HG03045 (cell line): ENCODE measurements around the gene PLOD1.
"Not testable (repeated sequence)": the region's sequence is repeated elsewhere in the genome, so short reads cannot be mapped to it uniquely, and the experiment has no call there.

Experiments used
- ATAC-seq: cut with Tn5 transposase; IDR thresholded peaks from one replicate; pipeline ENCODE4 v1.9.1; 2021; ENCODE audit warnings: mild to moderate bottlenecking, moderate library complexity; ENCODE audit not compliant: unreplicated experiment

Gene PLOD1

GRCh38 chr1:11912000-11912399 lies 22.5 kb upstream of the PLOD1 start:
- no peak for ATAC-seq

GRCh38 chr1:11912482-11913216 lies 21.9 kb upstream of the PLOD1 start:
- not testable (repeated sequence) for ATAC-seq

- no peak for ATAC-seq
These were observed 21.2 kb upstream of the PLOD1 start for GRCh38 chr1:11913291-11913690.

GRCh38 chr1:11914024-11914423 lies 20.5 kb upstream of the PLOD1 start:
- ATAC-seq, result no peak

- no peak for ATAC-seq
These were observed 15.6 kb upstream of the PLOD1 start for GRCh38 chr1:11918799-11919519.

DNA sequence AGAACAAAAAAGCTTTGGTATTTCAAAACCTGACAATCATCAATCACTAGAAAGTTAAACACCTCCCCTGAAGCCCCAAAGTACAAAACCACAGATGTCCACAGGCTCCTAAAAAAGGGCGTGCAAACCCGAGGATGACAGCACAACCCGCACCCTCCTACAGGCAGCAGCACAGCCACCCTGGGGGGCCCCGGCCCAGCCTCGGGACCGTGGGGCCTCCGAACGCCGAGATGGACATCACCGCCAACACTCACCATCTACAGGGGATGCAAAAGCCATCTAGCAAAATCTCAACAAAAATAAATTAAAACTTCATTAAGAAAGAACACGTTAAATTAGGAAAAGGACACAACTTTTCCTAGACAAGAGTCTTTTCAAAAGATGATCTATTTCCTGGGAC lies 14.9 kb upstream of the PLOD1 start:
- ATAC-seq, result no peak

DNA sequence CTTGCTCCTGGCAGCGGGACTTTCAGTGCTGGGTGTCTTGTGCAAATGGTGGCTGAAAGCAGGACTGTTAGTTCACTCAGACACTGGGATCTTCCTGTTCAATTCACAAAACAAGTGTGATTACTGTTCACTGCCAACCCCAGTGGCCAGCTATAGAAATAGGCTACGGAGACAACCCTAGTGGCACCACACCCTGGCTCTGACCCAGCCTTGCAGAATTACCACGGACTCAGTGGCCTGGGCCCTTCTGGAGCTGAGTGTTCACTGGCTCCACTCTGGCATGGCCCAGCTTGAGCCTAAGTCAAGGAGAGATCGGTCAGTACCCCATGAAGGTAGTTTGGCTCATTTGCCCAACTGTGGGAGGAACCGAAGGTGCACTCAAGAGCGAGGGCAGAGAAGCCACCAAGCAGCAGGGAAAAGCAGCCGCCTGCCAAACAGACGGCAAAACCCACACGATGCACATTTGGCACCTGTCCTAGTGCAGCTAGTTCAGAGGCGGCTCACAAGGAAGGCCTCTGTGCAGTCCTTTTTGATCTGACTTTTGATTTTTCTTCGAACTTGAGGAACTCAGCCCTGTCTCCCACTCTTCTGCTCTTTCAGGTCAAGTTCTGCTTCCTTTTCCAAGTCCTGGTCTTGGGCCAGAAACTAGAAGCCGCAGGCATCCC lies 14.1 kb upstream of the PLOD1 start:
- ATAC-seq, result no peak

DNA sequence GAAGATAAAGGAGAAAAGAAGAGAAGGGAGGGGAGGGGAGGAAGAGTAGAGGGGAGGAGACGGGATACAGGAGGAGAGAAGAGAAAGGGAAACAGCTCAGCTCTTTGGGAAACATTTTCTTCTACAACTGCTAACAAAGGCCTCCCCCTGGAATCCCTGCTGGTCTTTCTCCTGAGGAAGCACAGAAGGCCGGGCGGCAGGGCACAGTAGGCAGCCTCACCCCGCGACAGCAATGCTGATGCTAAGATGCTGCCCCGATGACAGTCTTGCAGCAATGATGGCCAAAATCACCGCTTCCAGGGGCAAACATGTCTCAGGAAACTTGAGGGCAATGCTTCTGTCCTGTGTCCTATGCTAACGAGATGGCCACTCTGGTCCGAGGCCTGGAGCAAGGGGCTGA lies 13.5 kb upstream of the PLOD1 start:
- ATAC-seq, result no peak

DNA sequence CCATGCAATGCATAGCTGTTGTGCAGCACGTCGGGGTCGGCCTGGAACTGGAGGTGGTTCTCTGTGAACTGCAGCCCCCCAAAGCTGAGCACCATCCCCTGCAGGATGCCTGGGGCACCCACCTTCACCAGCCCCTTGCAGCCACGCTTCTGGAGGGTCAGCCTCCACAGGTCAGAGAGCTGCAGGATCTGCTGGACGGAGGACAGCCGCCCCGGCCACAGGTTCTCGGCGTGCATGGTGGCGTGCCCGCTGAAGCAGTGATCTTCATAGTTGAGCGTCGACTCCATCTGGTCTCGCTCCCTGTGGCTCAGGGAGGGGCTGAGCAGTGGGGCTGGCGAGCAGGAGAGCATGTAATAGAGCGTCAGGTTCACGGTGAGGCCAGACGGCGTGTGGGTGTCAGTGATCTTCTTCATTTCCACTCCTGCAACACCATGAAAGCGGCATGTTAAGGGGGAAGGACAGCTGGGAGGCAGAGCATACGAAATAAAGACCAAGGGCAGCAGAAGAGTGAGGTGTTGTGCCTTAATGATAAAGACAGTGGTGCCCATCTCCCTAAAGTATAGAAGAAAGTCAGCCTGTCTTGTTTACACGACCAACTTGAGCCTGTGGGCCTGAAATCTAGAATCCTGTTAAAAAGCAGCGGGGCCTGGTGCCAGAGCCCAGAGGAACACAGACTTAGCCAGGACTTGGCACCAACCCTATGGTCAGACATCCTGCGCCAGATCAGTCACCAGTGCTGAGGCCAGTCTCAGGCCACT lies 11.3 kb upstream of the PLOD1 start:
- ATAC-seq, result no peak

DNA sequence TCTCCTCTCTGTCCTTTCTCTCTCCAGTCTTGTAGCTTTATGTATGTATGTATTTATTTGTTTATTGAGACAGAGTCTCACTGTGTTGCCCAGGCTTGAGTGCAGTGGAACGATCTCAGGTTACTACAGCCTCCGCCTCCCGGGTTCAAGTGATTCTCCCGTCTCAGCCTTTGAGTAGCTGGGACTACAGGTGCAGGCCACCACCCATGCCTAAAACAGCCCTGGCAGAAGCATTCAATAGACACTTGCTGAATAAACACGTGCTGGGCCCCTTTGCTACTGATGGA lies 10.7 kb upstream of the PLOD1 start:
- no peak for ATAC-seq

- no peak for ATAC-seq
These were observed 10.0 kb upstream of the PLOD1 start for GRCh38 chr1:11924334-11925195.

- ATAC-seq, result peak; percentile 6
These were observed 9.2 kb upstream of the PLOD1 start for GRCh38 chr1:11925196-11925937.

- peak; percentile 22 for ATAC-seq
These were observed 8.6 kb upstream of the PLOD1 start for GRCh38 chr1:11925938-11926292.

GRCh38 chr1:11927866-11928592 lies 6.5 kb upstream of the PLOD1 start:
- ATAC-seq, result no peak

GRCh38 chr1:11929849-11930248 lies 4.7 kb upstream of the PLOD1 start:
- no peak for ATAC-seq

GRCh38 chr1:11930571-11931445 lies 3.7 kb upstream of the PLOD1 start:
- no peak for ATAC-seq

- ATAC-seq, result no peak
These were observed 2.7 kb upstream of the PLOD1 start for GRCh38 chr1:11931845-11932244.

DNA sequence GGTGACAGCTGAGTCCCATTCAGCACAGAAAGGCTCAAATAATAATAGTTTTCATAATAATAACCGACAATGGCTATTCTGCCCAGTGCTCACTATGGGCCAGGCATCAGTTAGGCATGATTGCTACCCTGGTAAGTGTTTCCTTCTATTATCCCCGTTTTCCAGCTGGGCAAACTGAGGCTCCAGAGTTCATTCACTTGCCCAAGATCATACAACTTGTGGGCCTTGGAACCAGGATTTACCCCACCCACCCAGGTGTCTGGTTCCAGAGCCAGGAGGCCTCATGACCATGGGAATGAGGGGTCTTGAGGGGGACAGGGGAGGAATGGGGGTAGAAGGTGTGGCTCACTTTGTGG lies 518 bp downstream of the PLOD1 start:
- no peak for ATAC-seq
